Hematopoietic multipotent progenitor cell treated with erythropoietin and hydrocortisone succinate and interleukin-3 and kit ligand, for 17 days (in vitro differentiated cells): ENCODE measurements around the gene SPATA16.
"Not testable (repeated sequence)": the region's sequence is repeated elsewhere in the genome, so short reads cannot be mapped to it uniquely, and the experiment has no call there.

Experiments used
- DNase-seq: peaks from one replicate; pipeline ENCODE4 v3.0.0-alpha.2; 2015; ENCODE audit warnings: low spot score

SPATA16 gene

GRCh38 chr3:173064631-173065030, 76.4 kb downstream of the SPATA16 start:
- no peak for DNase-seq

- DNase-seq, result no peak
Observed at GRCh38 chr3:173058229-173058628, 82.8 kb downstream of the SPATA16 start.

GRCh38 chr3:173055228-173055933, 85.7 kb downstream of the SPATA16 start:
- no peak for DNase-seq

DNA sequence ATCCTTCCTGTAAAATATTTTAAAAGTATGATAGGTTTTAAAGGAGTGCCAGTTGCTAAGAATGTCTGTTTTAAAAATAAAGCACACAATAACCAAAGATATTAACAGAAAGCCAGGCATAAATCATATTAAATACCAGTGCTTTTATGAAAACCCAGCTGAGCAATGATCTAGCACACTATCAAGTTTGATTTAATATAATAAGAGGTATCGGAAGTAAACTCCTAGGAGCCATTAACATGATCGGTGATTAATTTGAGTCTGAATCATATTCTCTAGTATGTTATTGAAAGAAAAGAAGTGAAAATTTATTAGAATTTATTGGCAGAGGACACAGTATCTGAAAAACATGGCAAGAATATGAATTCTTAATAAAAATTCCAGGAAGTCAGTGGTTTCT, 91.7 kb downstream of the SPATA16 start:
- no peak for DNase-seq

DNA sequence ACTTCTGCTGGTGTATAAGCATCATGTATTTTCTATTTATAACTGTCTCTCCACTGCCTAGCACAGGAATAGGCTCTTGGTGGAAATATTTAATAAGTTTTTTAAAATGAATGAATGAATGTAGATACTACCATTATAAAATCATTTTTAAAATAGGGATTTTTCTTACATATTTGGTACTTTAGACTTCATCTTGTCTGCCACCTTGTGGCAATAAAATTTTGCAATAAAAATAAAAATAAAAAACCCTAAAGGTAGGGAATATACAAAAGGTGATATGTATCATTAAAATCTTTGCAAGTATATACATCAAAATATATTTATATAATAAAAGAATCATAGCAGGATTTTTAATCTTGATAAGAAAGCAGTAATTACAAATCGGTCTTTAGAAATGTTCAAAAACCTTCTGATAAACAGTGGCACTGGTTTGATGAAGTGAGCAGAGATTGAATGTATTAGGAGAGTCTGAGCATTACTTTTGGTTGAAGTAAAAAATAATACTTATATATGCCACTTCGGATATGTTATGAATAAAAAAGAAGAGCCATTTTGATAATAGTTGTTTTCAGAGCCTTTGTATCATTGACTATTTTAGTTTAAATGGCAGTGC, 95.2 kb downstream of the SPATA16 start:
- DNase-seq, result no peak

- DNase-seq, result no peak
Observed at GRCh38 chr3:173044998-173045397, 96.0 kb downstream of the SPATA16 start.

GRCh38 chr3:173043757-173044156, 97.3 kb downstream of the SPATA16 start:
- no peak for DNase-seq

DNA sequence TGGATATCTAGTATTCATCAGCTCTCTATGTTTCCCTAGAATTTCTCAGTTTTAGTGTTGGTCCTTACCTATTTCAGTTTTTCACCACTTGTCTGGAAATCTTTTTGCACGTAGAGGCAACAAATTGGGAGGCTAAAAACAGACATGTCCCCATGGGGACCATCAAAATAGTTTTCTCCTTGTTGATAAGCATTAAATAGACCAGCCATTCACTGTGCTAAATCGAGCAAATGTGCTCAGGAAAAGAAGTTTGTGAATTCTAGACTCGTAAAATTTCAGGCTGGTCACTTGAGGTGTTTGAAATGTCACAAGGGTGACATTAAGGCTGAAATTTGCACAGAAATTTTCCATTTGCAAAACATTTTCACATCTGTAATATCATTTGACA, 102.6 kb downstream of the SPATA16 start:
- no peak for DNase-seq

GRCh38 chr3:173037840-173038483, 103.1 kb downstream of the SPATA16 start:
- no peak for DNase-seq

DNA sequence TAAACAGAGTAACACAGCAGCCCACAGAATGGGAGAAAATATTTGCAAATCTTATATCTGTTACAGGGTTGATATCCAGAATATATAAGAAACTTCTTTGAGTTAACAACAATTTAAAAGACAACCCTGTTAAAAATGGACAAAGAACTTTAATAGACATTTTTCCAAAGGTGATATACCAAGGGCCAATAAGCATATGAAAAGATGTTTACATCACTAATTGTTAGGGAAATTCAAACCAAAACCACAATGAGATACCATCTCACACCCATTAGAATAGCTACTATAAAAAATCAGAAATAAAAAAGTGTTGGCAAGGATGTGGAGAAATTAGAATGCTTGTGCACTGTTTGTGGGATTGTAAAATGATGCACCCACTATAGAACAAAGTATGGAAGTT, 110.8 kb downstream of the SPATA16 start:
- DNase-seq, result no peak

GRCh38 chr3:173028351-173028750, 112.7 kb downstream of the SPATA16 start:
- no peak for DNase-seq

- no peak for DNase-seq
Observed at GRCh38 chr3:173027429-173027828, 113.6 kb downstream of the SPATA16 start.

- DNase-seq, result no peak
Observed at GRCh38 chr3:173025941-173026340, 115.1 kb downstream of the SPATA16 start.

- DNase-seq, result no peak
Observed at GRCh38 chr3:173021547-173022185, 119.4 kb downstream of the SPATA16 start.

DNA sequence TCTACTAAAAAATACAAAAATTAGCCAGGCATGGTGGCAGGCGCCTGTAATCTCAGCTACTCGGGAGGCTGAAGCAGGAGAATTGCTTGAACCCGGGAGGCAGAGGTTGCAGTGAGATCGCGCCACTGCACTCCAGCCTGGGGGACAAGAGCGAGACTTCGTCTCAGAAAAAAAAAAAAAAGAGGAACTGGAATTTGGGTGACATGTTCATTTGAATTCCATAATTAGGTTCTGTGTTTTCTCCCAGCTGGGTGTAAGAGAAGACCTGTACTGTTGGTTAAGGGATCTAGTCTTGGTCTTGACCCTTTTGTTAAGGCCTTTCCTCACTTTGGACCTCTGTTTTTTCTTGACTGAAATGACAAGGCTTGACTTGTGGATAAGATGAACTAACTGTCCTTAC, 120.9 kb downstream of the SPATA16 start:
- DNase-seq, result not testable (repeated sequence)

GRCh38 chr3:173019378-173019777, 121.7 kb downstream of the SPATA16 start:
- no peak for DNase-seq

GRCh38 chr3:173018758-173019157, 122.3 kb downstream of the SPATA16 start:
- DNase-seq, result no peak

GRCh38 chr3:173013219-173013832, 127.7 kb downstream of the SPATA16 start:
- no peak for DNase-seq

- no peak for DNase-seq
Observed at GRCh38 chr3:173009410-173009809, 131.6 kb downstream of the SPATA16 start.

GRCh38 chr3:173008978-173009377, 132.1 kb downstream of the SPATA16 start:
- DNase-seq, result no peak

DNA sequence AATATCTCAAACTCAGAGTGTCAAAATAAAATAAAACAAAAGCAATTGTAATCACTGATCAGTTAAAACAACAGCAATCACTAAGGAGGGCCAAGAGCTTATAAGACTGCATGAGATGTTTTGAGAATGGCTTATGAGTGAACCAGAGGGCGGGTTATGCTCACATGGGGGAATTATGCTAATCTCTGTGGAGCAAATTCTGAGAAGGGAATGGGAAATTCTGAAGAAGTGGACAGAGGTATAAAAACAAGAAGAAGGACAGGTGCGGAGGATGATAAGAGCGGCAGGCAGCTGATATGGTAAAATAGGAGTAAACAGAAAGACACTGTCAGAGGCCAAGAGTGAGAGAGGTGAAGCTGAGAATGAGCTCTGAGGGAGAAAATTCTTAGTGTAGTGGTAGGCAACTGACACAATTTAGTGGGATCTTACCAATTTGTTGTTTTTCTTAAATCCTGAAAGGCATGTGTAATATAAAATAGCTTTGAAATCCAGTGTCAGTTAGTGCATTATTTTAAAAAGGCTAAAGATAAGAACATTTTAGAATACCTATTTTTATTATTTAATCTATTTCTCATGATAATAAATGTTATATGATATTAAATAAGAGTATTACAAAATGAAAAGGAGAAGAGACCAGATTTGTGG, 133.8 kb downstream of the SPATA16 start:
- no peak for DNase-seq

- no peak for DNase-seq
Observed at GRCh38 chr3:173006006-173006405, 135.0 kb downstream of the SPATA16 start.
